HepG2 (cell line): ENCODE measurements around the gene FXYD1. TPM values are rescaled to one million over a fixed set of nuclear protein-coding genes. Genes with fewer than 3 reads are reported as not detected.

Experiments
- ATAC-seq: fragments of 200-7000 bp; cut with Tn5 transposase; 3 replicates; pipeline ENCODE4 v1.9.1; 2020; ENCODE audit warnings: mild to moderate bottlenecking, moderate library complexity
- BruUV-seq: library from RNA; stranded (reverse); fragments of 400-500 nt; replicated peaks from 2 replicates; lab custom pipeline; 2021; lab: Mats Ljungman, UMichigan
- CTCF ChIA-PET: fragments of 300-600 bp; formaldehyde crosslinking; extraction: SDS; loops from one replicate; lab custom pipeline; 2021; ENCODE audit warnings: low total read pairs, inconsistent platforms, low intra/inter-chr PET ratio; lab: Yijun Ruan, JAX
- POLR2A ChIA-PET: fragments of 350-600 bp; sonication (Branson Sonifier 250); formaldehyde crosslinking; loops from one replicate; lab custom pipeline; 2020; ENCODE audit warnings: antibody characterized with exemption, inconsistent platforms; lab: Yijun Ruan, JAX
- DNase-seq: peaks from one replicate; pipeline ENCODE4 v3.0.0-alpha.2; 2015; ENCODE audit warnings: low spot score
- FAIRE-seq: peaks from 3 replicates; lab custom pipeline; 2011; peaks lifted over from hg19 to GRCh38; lab: Jason Lieb, UNC
- H2AFZ ChIP-seq: one replicate; pipeline ENCODE4 v1.6.1; 2011; ENCODE audit warnings: low read length, inconsistent platforms
- H3K27ac ChIP-seq: fragments of 300-600 bp; 3 replicates; pipeline ENCODE4 v1.8.0; 2011; ENCODE audit warnings: mixed run types, mild to moderate bottlenecking, mixed read lengths, low read length, inconsistent platforms; ENCODE audit not compliant: insufficient read depth; ENCODE audit errors: extremely low read length
- H3K27me3 ChIP-seq, 2 experiments: fragments of 200-600 bp in 1 of 2; 2 replicates in 1 of 2; 3 replicates in 1 of 2; pipeline versions ENCODE4 v1.6.0 to v1.8.0; 2011; ENCODE audit warnings: low read length in 2 of 2, mild to moderate bottlenecking in 2 of 2, moderate library complexity in 2 of 2, inconsistent platforms in 1 of 2; ENCODE audit not compliant: insufficient read depth in 2 of 2, control insufficient read depth in 1 of 2
- H3K36me3 ChIP-seq, 2 experiments: fragments of 200-600 bp in 1 of 2; replicated peaks in 1 of 2; 2 replicates in 1 of 2; 3 replicates in 1 of 2; pipeline versions ENCODE4 v1.5.1 to v1.8.0; 2011; ENCODE audit warnings: low read length in 2 of 2, inconsistent platforms in 1 of 2; ENCODE audit not compliant: insufficient read depth in 2 of 2, control insufficient read depth in 1 of 2
- H3K4me1 ChIP-seq: 2 replicates; pipeline ENCODE4 v1.5.1; 2012; ENCODE audit warnings: low read length, inconsistent platforms; ENCODE audit not compliant: insufficient read depth
- H3K4me2 ChIP-seq: 2 replicates; pipeline ENCODE4 v1.6.0; 2011; ENCODE audit warnings: low read depth, low read length, inconsistent platforms
- H3K4me3 ChIP-seq, 3 experiments: fragments of 200-600 bp in 1 of 3; sonication (generic), shearing (Covaris generic) in 1 of 3; replicated peaks in 1 of 3; 2 replicates each; pipeline ENCODE4 v1.5.1; 2011 to 2016; ENCODE audit warnings: low read length in 3 of 3, inconsistent platforms in 2 of 3, low read depth in 2 of 3, mild to moderate bottlenecking in 2 of 3, control low read depth in 1 of 3, mixed read lengths in 1 of 3; ENCODE audit not compliant: insufficient read depth in 1 of 3
- H3K79me2 ChIP-seq: one replicate; pipeline ENCODE4 v1.6.1; 2011; ENCODE audit warnings: low read length, inconsistent platforms; ENCODE audit not compliant: insufficient read depth
- H3K9ac ChIP-seq: 2 replicates; pipeline ENCODE4 v1.6.0; 2011; ENCODE audit warnings: mild to moderate bottlenecking, low read depth, low read length, inconsistent platforms; ENCODE audit not compliant: insufficient read depth
- H3K9me3 ChIP-seq: 2 replicates; pipeline ENCODE4 v1.5.1; 2012; ENCODE audit warnings: mild to moderate bottlenecking, low read length
- H4K20me1 ChIP-seq: 2 replicates; pipeline ENCODE4 v1.6.0; 2011; ENCODE audit warnings: inconsistent platforms, mild to moderate bottlenecking, low read length, moderate library complexity; ENCODE audit not compliant: insufficient read depth
- FOXK1 ChIP-seq: sonication (generic); formaldehyde crosslinking; IDR thresholded peaks from 2 replicates; pipeline ENCODE4 v1.4.0; 2020; ENCODE audit warnings: low read depth, missing genetic modification reagents, borderline replicate concordance
- IRF9 ChIP-seq: sonication (generic); formaldehyde crosslinking; IDR thresholded peaks from 2 replicates; pipeline ENCODE4 v1.8.0; 2022; ENCODE audit warnings: missing genetic modification reagents, mild to moderate bottlenecking, borderline replicate concordance
- MXD1 ChIP-seq: sonication (generic); formaldehyde crosslinking; IDR thresholded peaks from 2 replicates; pipeline ENCODE4 v1.4.0; 2020; ENCODE audit warnings: mild to moderate bottlenecking, missing genetic modification reagents
- PLRG1 ChIP-seq: fragments of 450-650 bp; conservative IDR thresholded peaks from 2 replicates; pipeline ENCODE4 v1.6.1; 2016
- TP53 ChIP-seq: sonication (generic); formaldehyde crosslinking; conservative IDR thresholded peaks from 2 replicates; pipeline ENCODE4 v1.4.0; 2020; ENCODE audit warnings: missing genetic modification reagents
- ZNF570 ChIP-seq: sonication (generic); formaldehyde crosslinking; IDR thresholded peaks from 2 replicates; pipeline ENCODE4 v1.4.0; 2020; ENCODE audit warnings: mild to moderate bottlenecking, missing genetic modification reagents, borderline replicate concordance
- ZNF598 ChIP-seq: sonication (generic); formaldehyde crosslinking; IDR thresholded peaks from 2 replicates; pipeline ENCODE4 v1.5.1; 2020; ENCODE audit warnings: mild to moderate bottlenecking, missing genetic modification reagents, borderline replicate concordance
- WGBS: methylation state at CpG from one replicate; pipeline ENCODE4 v1.1.6; 2017; ENCODE audit warnings: low lambda C conversion rate; 5-methylcytosine and 5-hydroxymethylcytosine counted together
- in situ Hi-C: cut with HindIII; loops from 2 replicates; pipeline ENCODE4 v1.10.0; 2017; ENCODE audit warnings: low pct_unique_long_range_greater_than_20kb; ENCODE audit not compliant: extremely low pct_ligation_motif_present
- intact Hi-C: fragments of 100-400 bp; cut with micrococcal nuclease; formaldehyde crosslinking; loops from one replicate; pipeline ENCODE4 v1.10.0; 2022; ENCODE audit not compliant: unreplicated experiment
- polyA plus RNA-seq, 8 experiments: library from polyadenylated mRNA; depleted of rRNA in 3 of 8; stranded (reverse) in 7 of 8; unstranded in 1 of 8; fragments of >200 nt; fragmentation: Illumina TruSeq in 4 of 8; extraction: Trizol in 4 of 8; gene quantifications; 2 replicates each; pipeline versions ENCODE4 v1.2.1 to v1.2.3, GENCODE V29; 2011 to 2016; ENCODE audit warnings: low read depth in 4 of 8, missing spikeins in 1 of 8, mixed read lengths in 1 of 8; ENCODE audit not compliant: insufficient read depth in 1 of 8
- total RNA-seq, 5 experiments: library from RNA; depleted of rRNA; stranded (reverse); fragments of >200 nt; fragmentation: Illumina TruSeq; extraction: Trizol; gene quantifications; 2 replicates each; pipeline ENCODE4 v1.2.3, GENCODE V29; 2016; ENCODE audit warnings: low read depth in 1 of 5
- TF ChIP-seq, protein P1 (sequence below): sonication (generic); formaldehyde crosslinking; IDR thresholded peaks from 2 replicates; pipeline ENCODE4 v1.5.1; 2020; ENCODE audit warnings: mild to moderate bottlenecking, missing genetic modification reagents, moderate library complexity

The FXYD1 gene
- total and polyA plus RNA-seq, 2 of the 13 experiments (the other 11 are each of a cell fraction or from before 2014, with no cell fraction given), result 31.2 TPM; not detected in 1

DNA sequence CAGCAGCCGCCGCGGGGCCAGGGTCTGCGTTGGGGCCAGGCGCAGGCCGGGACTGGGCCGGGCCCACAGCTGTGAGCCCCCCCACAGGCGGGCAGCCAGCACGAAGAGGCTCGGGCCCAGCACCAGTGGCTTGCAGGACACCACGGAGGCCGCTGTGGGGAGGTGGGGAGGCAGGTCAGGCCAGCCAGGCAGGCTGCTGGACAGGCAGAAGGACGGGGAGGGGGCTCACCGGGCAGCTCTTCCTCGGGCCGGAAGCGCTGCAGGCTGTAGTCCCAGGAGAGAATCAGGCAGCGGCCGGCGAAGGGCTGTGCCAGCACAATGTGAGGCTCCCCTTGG lies 12.0 kb upstream of the FXYD1 start:
- no peak overlapping the region for H3K9ac ChIP-seq
- no peak overlapping the region for H3K4me3 ChIP-seq
- TF ChIP-seq MXD1 (CRISPR knock-in tag) (no peak), PLRG1 (no peak), IRF9 (no peak), TP53 (CRISPR knock-in tag) (no peak)
- H4K20me1 ChIP-seq, result no peaks in the 10 kb centered on the region
- no peaks in the 10 kb centered on the region for H3K79me2 ChIP-seq
- no peak overlapping the region for H2AFZ ChIP-seq
- no CpG with 5 or more reads among the region's 20 CpGs for WGBS
- H3K27ac ChIP-seq, result no peak overlapping the region
- ChIA-PET POLR2A (no interaction called here), CTCF (no interaction called here)
- H3K27me3 ChIP-seq, result no peaks in the 10 kb centered on the region
- no peaks in the 10 kb centered on the region for H3K36me3 ChIP-seq
- intact Hi-C loops, result no loop called here
- DNase-seq, result no peak
- no peak for FAIRE-seq
- BruUV-seq, result no TSS peak
- no peak for ATAC-seq
- H3K4me1 ChIP-seq, result peaks cover 88% of the 10 kb centered on the region
- H3K9me3 ChIP-seq, result no peaks in the 10 kb centered on the region
- no peak overlapping the region for H3K4me2 ChIP-seq
- in situ Hi-C loops, result no loop called here

- FAIRE-seq (no peak), DNase-seq (no peak), ATAC-seq (no peak)
- Histone ChIP-seq H3K79me2 (no peaks in the 10 kb centered on the region), H4K20me1 (no peaks in the 10 kb centered on the region), H3K27ac (no peak overlapping the region), H3K4me1 (peaks cover 88% of the 10 kb centered on the region), H3K4me2 (no peak overlapping the region), H3K9ac (no peak overlapping the region), H3K36me3 (no peaks in the 10 kb centered on the region), H3K4me3 (no peak overlapping the region), H3K27me3 (no peaks in the 10 kb centered on the region), H3K9me3 (no peaks in the 10 kb centered on the region), H2AFZ (no peak overlapping the region)
- 94% methylated on average over 7 of the region's 7 CpGs for WGBS
- BruUV-seq, result no TSS peak
- TF ChIP-seq FOXK1 (CRISPR knock-in tag) (no peak), ZNF598 (CRISPR knock-in tag) (peak; percentile 13; the same call in 1 of the 2 replicates), ZNF570 (CRISPR knock-in tag) (no peak)
- TF ChIP-seq, protein P1, sequence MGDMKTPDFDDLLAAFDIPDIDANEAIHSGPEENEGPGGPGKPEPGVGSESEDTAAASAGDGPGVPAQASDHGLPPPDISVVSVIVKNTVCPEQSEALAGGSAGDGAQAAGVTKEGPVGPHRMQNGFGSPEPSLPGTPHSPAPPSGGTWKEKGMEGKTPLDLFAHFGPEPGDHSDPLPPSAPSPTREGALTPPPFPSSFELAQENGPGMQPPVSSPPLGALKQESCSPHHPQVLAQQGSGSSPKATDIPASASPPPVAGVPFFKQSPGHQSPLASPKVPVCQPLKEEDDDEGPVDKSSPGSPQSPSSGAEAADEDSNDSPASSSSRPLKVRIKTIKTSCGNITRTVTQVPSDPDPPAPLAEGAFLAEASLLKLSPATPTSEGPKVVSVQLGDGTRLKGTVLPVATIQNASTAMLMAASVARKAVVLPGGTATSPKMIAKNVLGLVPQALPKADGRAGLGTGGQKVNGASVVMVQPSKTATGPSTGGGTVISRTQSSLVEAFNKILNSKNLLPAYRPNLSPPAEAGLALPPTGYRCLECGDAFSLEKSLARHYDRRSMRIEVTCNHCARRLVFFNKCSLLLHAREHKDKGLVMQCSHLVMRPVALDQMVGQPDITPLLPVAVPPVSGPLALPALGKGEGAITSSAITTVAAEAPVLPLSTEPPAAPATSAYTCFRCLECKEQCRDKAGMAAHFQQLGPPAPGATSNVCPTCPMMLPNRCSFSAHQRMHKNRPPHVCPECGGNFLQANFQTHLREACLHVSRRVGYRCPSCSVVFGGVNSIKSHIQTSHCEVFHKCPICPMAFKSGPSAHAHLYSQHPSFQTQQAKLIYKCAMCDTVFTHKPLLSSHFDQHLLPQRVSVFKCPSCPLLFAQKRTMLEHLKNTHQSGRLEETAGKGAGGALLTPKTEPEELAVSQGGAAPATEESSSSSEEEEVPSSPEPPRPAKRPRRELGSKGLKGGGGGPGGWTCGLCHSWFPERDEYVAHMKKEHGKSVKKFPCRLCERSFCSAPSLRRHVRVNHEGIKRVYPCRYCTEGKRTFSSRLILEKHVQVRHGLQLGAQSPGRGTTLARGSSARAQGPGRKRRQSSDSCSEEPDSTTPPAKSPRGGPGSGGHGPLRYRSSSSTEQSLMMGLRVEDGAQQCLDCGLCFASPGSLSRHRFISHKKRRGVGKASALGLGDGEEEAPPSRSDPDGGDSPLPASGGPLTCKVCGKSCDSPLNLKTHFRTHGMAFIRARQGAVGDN (CRISPR knock-in tag), result peak; percentile 16; the same call in 1 of the 2 replicates
- ChIA-PET CTCF (no interaction called here), POLR2A (no interaction called here)
- in situ Hi-C loops (no loop called here), intact Hi-C loops (no loop called here)
These were observed 10.8 kb upstream of the FXYD1 start for GRCh38 chr19:35127871-35128270.
